ENCODE measurements around the gene TRIM7.
"Not testable (repeated sequence)": the region's sequence is repeated elsewhere in the genome, so short reads cannot be mapped to it uniquely, and the experiment has no call there.

Gene TRIM7

GRCh38 chr5:181217111-181217802 lies 12.3 kb upstream of the TRIM7 start:
- H3K36me3 Mint-ChIP-seq (ENCODE audit: insufficient read depth), result peaks cover 49% of the 10 kb centered on the region
- peaks cover 50% of the 10 kb centered on the region for H3K4me1 Mint-ChIP-seq
- H3K4me3 Mint-ChIP-seq, result peak overlapping the region; percentile 83
- DNase-seq (ENCODE audit: low spot score in 2 of 2) (peak; percentile 45 to 58), ATAC-seq (replicated peaks; ENCODE audit: extremely low read depth, poor library complexity, severe bottlenecking) (peak; percentile 27)
- peak overlapping the region; percentile 85 for H3K27ac Mint-ChIP-seq (ENCODE audit: low read depth)
- peaks cover 6% of the 10 kb centered on the region for H3K27me3 Mint-ChIP-seq
- peaks cover 5% of the 10 kb centered on the region for H3K9me3 Mint-ChIP-seq

GRCh38 chr5:181215997-181216989 lies 11.3 kb upstream of the TRIM7 start:
- Mint-ChIP-seq H3K9me3 (no peaks in the 10 kb centered on the region), H3K27me3 (no peaks in the 10 kb centered on the region), H3K4me3 (peak overlapping the region; percentile 83), H3K27ac (ENCODE audit: low read depth) (peak overlapping the region; percentile 85), H3K4me1 (peaks cover 41% of the 10 kb centered on the region), H3K36me3 (ENCODE audit: insufficient read depth) (peaks cover 40% of the 10 kb centered on the region)
- no peak for ATAC-seq (replicated peaks; ENCODE audit: extremely low read depth, poor library complexity, severe bottlenecking)
- DNase-seq (ENCODE audit: low spot score in 2 of 2), result no peak

GRCh38 chr5:181214249-181214648 lies 9.3 kb upstream of the TRIM7 start:
- Mint-ChIP-seq H3K4me1 (peaks cover 24% of the 10 kb centered on the region), H3K36me3 (ENCODE audit: insufficient read depth) (peaks cover 25% of the 10 kb centered on the region)
- not testable (repeated sequence) for H3K4me3 Mint-ChIP-seq; ATAC-seq (replicated peaks; ENCODE audit: extremely low read depth, poor library complexity, severe bottlenecking); DNase-seq (ENCODE audit: low spot score in 2 of 2); H3K27me3 Mint-ChIP-seq; H3K27ac Mint-ChIP-seq (ENCODE audit: low read depth); H3K9me3 Mint-ChIP-seq

GRCh38 chr5:181212934-181213333 lies 7.9 kb upstream of the TRIM7 start:
- Mint-ChIP-seq H3K9me3 (no peaks in the 10 kb centered on the region), H3K27ac (ENCODE audit: low read depth) (no peak overlapping the region), H3K36me3 (ENCODE audit: insufficient read depth) (peaks cover 22% of the 10 kb centered on the region), H3K4me1 (peaks cover 22% of the 10 kb centered on the region), H3K27me3 (no peaks in the 10 kb centered on the region), H3K4me3 (no peak overlapping the region)
- DNase-seq (ENCODE audit: low spot score in 2 of 2) (no peak), ATAC-seq (replicated peaks; ENCODE audit: extremely low read depth, poor library complexity, severe bottlenecking) (no peak)

- Mint-ChIP-seq H3K27me3 (peaks cover 7% of the 10 kb centered on the region), H3K4me1 (peaks cover 25% of the 10 kb centered on the region), H3K36me3 (ENCODE audit: insufficient read depth) (peaks cover 22% of the 10 kb centered on the region), H3K27ac (ENCODE audit: low read depth) (no peak overlapping the region), H3K9me3 (no peaks in the 10 kb centered on the region), H3K4me3 (no peak overlapping the region)
- DNase-seq (ENCODE audit: low spot score in 2 of 2), result no peak
- ATAC-seq (replicated peaks; ENCODE audit: extremely low read depth, poor library complexity, severe bottlenecking), result no peak
Observed at GRCh38 chr5:181212080-181212479, 7.1 kb upstream of the TRIM7 start.

GRCh38 chr5:181211208-181211607 lies 6.2 kb upstream of the TRIM7 start:
- Mint-ChIP-seq H3K27me3 (peaks cover 16% of the 10 kb centered on the region), H3K4me3 (no peak overlapping the region), H3K36me3 (ENCODE audit: insufficient read depth) (peaks cover 26% of the 10 kb centered on the region), H3K4me1 (peaks cover 30% of the 10 kb centered on the region), H3K27ac (ENCODE audit: low read depth) (no peak overlapping the region), H3K9me3 (no peaks in the 10 kb centered on the region)
- ATAC-seq (replicated peaks; ENCODE audit: extremely low read depth, poor library complexity, severe bottlenecking), result no peak
- no peak for DNase-seq (ENCODE audit: low spot score in 2 of 2)

GRCh38 chr5:181210698-181211097 lies 5.7 kb upstream of the TRIM7 start:
- H3K27ac Mint-ChIP-seq (ENCODE audit: low read depth); H3K9me3 Mint-ChIP-seq; ATAC-seq (replicated peaks; ENCODE audit: extremely low read depth, poor library complexity, severe bottlenecking); DNase-seq (ENCODE audit: low spot score in 2 of 2); H3K4me3 Mint-ChIP-seq: not testable (repeated sequence)
- Mint-ChIP-seq H3K27me3 (peaks cover 21% of the 10 kb centered on the region), H3K4me1 (peaks cover 33% of the 10 kb centered on the region), H3K36me3 (ENCODE audit: insufficient read depth) (peaks cover 30% of the 10 kb centered on the region)

- peaks cover 38% of the 10 kb centered on the region for H3K4me1 Mint-ChIP-seq
- not testable (repeated sequence) for ATAC-seq (replicated peaks; ENCODE audit: extremely low read depth, poor library complexity, severe bottlenecking)
Observed at GRCh38 chr5:181210148-181210547, 5.2 kb upstream of the TRIM7 start.

GRCh38 chr5:181209006-181209405 lies 4.0 kb upstream of the TRIM7 start:
- Mint-ChIP-seq H3K4me1 (peaks cover 42% of the 10 kb centered on the region), H3K36me3 (ENCODE audit: insufficient read depth) (peaks cover 38% of the 10 kb centered on the region), H3K27me3 (peaks cover 24% of the 10 kb centered on the region)
- H3K4me3 Mint-ChIP-seq; ATAC-seq (replicated peaks; ENCODE audit: extremely low read depth, poor library complexity, severe bottlenecking); H3K9me3 Mint-ChIP-seq; DNase-seq (ENCODE audit: low spot score in 2 of 2); H3K27ac Mint-ChIP-seq (ENCODE audit: low read depth): not testable (repeated sequence)

More at GRCh38 chr5:181210148-181210547, 5.2 kb upstream of the TRIM7 start:
- peaks cover 24% of the 10 kb centered on the region for H3K27me3 Mint-ChIP-seq
- H3K4me3 Mint-ChIP-seq; DNase-seq (ENCODE audit: low spot score in 2 of 2); H3K9me3 Mint-ChIP-seq; H3K27ac Mint-ChIP-seq (ENCODE audit: low read depth): not testable (repeated sequence)
- peaks cover 34% of the 10 kb centered on the region for H3K36me3 Mint-ChIP-seq (ENCODE audit: insufficient read depth)

- DNase-seq (ENCODE audit: low spot score in 2 of 2), result no peak
- peaks cover 24% of the 10 kb centered on the region for H3K27me3 Mint-ChIP-seq
- H3K36me3 Mint-ChIP-seq (ENCODE audit: insufficient read depth), result peaks cover 40% of the 10 kb centered on the region
- H3K9me3 Mint-ChIP-seq, result no peaks in the 10 kb centered on the region
- ATAC-seq (replicated peaks; ENCODE audit: extremely low read depth, poor library complexity, severe bottlenecking), result no peak
- peak overlapping the region; percentile 100 for H3K27ac Mint-ChIP-seq (ENCODE audit: low read depth)
- peaks cover 44% of the 10 kb centered on the region for H3K4me1 Mint-ChIP-seq
- H3K4me3 Mint-ChIP-seq, result peak overlapping the region; percentile 92
Observed at GRCh38 chr5:181207960-181208253, 2.9 kb upstream of the TRIM7 start.

GRCh38 chr5:181207214-181207959 lies 2.4 kb upstream of the TRIM7 start:
- Mint-ChIP-seq H3K4me1 (peaks cover 44% of the 10 kb centered on the region), H3K27ac (ENCODE audit: low read depth) (peak overlapping the region; percentile 100), H3K4me3 (peak overlapping the region; percentile 92), H3K27me3 (peaks cover 24% of the 10 kb centered on the region), H3K36me3 (ENCODE audit: insufficient read depth) (peaks cover 40% of the 10 kb centered on the region), H3K9me3 (no peaks in the 10 kb centered on the region)
- DNase-seq (ENCODE audit: low spot score in 2 of 2) (peak; percentile 54 to 74), ATAC-seq (replicated peaks; ENCODE audit: extremely low read depth, poor library complexity, severe bottlenecking) (peak; percentile 72)
